Endothelial cell of umbilical vein (primary cell): ENCODE results near the gene LRCH1. TPM values are rescaled to one million over a fixed set of nuclear protein-coding genes. Genes with fewer than 3 reads are reported as not detected.
A peak's percentile ranks its signal among the peaks of the same experiment; 100 is the strongest.

Experiments
- BruUV-seq: library from RNA; stranded (reverse); fragments of 400-500 nt; replicated peaks from 2 replicates; lab custom pipeline; 2021; lab: Mats Ljungman, UMichigan
- CTCF ChIA-PET: fragments of 300-600, 350-600 bp; sonication (Branson Sonifier 250); formaldehyde crosslinking; loops from one replicate; lab custom pipeline; 2021; ENCODE audit warnings: antibody characterized with exemption, inconsistent platforms; lab: Charles Lee
- POLR2A ChIA-PET: fragments of 300-600, 350-600 bp; sonication (Branson Sonifier 250); formaldehyde crosslinking; loops from one replicate; lab custom pipeline; 2021; ENCODE audit warnings: antibody characterized with exemption, inconsistent platforms; lab: Charles Lee
- DNase-seq: peaks from one replicate; pipeline ENCODE4 v3.0.0-alpha.2; 2011; ENCODE audit warnings: low read depth, low spot score
- FAIRE-seq: peaks from 2 replicates; lab custom pipeline; 2011; peaks lifted over from hg19 to GRCh38; lab: Jason Lieb, UNC
- H2AFZ ChIP-seq: 2 replicates; pipeline ENCODE4 v1.6.0; 2012; ENCODE audit warnings: low read depth, low read length, control low read depth, inconsistent platforms
- H3K27ac ChIP-seq: 2 replicates; pipeline ENCODE4 v1.5.1; 2011; ENCODE audit warnings: low read depth, mild to moderate bottlenecking, control low read depth, low read length, moderate library complexity; ENCODE audit not compliant: insufficient read depth
- H3K27me3 ChIP-seq, 2 experiments: 2 replicates each; pipeline versions ENCODE4 v1.6.0 to v1.6.1; 2011; ENCODE audit warnings: low read length in 2 of 2, mixed read lengths in 1 of 2; ENCODE audit not compliant: control insufficient read depth in 2 of 2, insufficient read depth in 2 of 2
- H3K36me3 ChIP-seq, 2 experiments: 2 replicates in 1 of 2; 3 replicates in 1 of 2; pipeline ENCODE4 v1.5.1; 2011; ENCODE audit warnings: low read length in 2 of 2, mild to moderate bottlenecking in 1 of 2, moderate library complexity in 1 of 2; ENCODE audit not compliant: control insufficient read depth in 2 of 2, insufficient read depth in 2 of 2; ENCODE audit errors: extremely low read depth in 1 of 2
- H3K4me1 ChIP-seq: 3 replicates; pipeline ENCODE4 v1.5.1; 2011; ENCODE audit warnings: mild to moderate bottlenecking, low read length; ENCODE audit not compliant: control insufficient read depth, insufficient read depth; ENCODE audit errors: extremely low read depth
- H3K4me2 ChIP-seq: 2 replicates; pipeline ENCODE4 v1.6.1; 2011; ENCODE audit warnings: low read length, control low read depth, mixed read lengths; ENCODE audit not compliant: insufficient read depth
- H3K4me3 ChIP-seq, 3 experiments: fragments of 200-600 bp in 1 of 3; sonication (generic), shearing (Covaris generic) in 1 of 3; replicated peaks in 1 of 3; 2 replicates each; pipeline ENCODE4 v1.5.1; 2011 to 2016; ENCODE audit warnings: control low read depth in 3 of 3, low read length in 3 of 3, mild to moderate bottlenecking in 2 of 3, inconsistent platforms in 1 of 3, low read depth in 1 of 3, moderate library complexity in 1 of 3; ENCODE audit not compliant: insufficient read depth in 1 of 3
- H3K79me2 ChIP-seq: 2 replicates; pipeline ENCODE4 v1.6.0; 2012; ENCODE audit warnings: low read length, inconsistent platforms; ENCODE audit not compliant: control insufficient read depth, insufficient read depth
- H3K9ac ChIP-seq: replicated peaks from 2 replicates; pipeline ENCODE3; 2011; ENCODE audit warnings: low read length, control low read depth; ENCODE audit not compliant: insufficient read depth; ENCODE audit errors: extremely low read depth
- H3K9me1 ChIP-seq: replicated peaks from 3 replicates; pipeline ENCODE4 v1.6.0; 2011; ENCODE audit warnings: mild to moderate bottlenecking, low read length; ENCODE audit not compliant: control insufficient read depth, insufficient read depth; ENCODE audit errors: extremely low read depth
- H3K9me3 ChIP-seq: replicated peaks from 2 replicates; pipeline ENCODE4 v1.5.1; 2012; ENCODE audit warnings: low read length, inconsistent platforms; ENCODE audit not compliant: control insufficient read depth, insufficient read depth
- H4K20me1 ChIP-seq: replicated peaks from 2 replicates; pipeline ENCODE3; 2011; ENCODE audit warnings: mild to moderate bottlenecking, low read length; ENCODE audit not compliant: control insufficient read depth, insufficient read depth; ENCODE audit errors: extremely low read depth
- EZH2 ChIP-seq: IDR thresholded peaks from 2 replicates; pipeline ENCODE4 v1.6.1; 2012; ENCODE audit warnings: borderline replicate concordance, low read depth, mild to moderate bottlenecking, moderate library complexity, low read length, inconsistent platforms; ENCODE audit not compliant: severe bottlenecking
- FOS ChIP-seq: IDR thresholded peaks from 2 replicates; pipeline ENCODE4 v1.6.1; 2011; ENCODE audit warnings: mild to moderate bottlenecking, low read length, moderate library complexity, borderline replicate concordance; ENCODE audit not compliant: insufficient read depth
- MYC ChIP-seq: IDR thresholded peaks from one replicate; pipeline ENCODE4 v1.6.1; 2011; ENCODE audit warnings: mild to moderate bottlenecking, low read depth, low read length
- POLR2A ChIP-seq: IDR thresholded peaks from 2 replicates; pipeline ENCODE4 v1.6.1; 2012; ENCODE audit warnings: low read depth, mild to moderate bottlenecking, control low read depth, low read length
- POLR2AphosphoS5 ChIP-seq: IDR thresholded peaks from 2 replicates; pipeline ENCODE4 v1.6.1; 2012; ENCODE audit warnings: low read depth, mild to moderate bottlenecking, control low read depth, low read length, moderate library complexity; ENCODE audit not compliant: insufficient read depth
- dilution Hi-C: fragments of 300-500 bp; cut with MboI; formaldehyde crosslinking; loops from one replicate; pipeline ENCODE4 v1.15.0; 2019; ENCODE audit warnings: low sequenced_read_pairs; ENCODE audit not compliant: extremely low pct_ligation_motif_present
- intact Hi-C: fragments of 100-400 bp; cut with micrococcal nuclease; formaldehyde crosslinking; loops from one replicate; pipeline ENCODE4 v1.10.0; 2022
- polyA plus RNA-seq, 4 experiments: library from polyadenylated mRNA; depleted of rRNA in 3 of 4; stranded (reverse) in 3 of 4; unstranded in 1 of 4; fragments of >200 nt; gene quantifications; 2 replicates each; pipeline versions ENCODE4 v1.2.1 to v1.2.3, GENCODE V29; 2011 to 2012; ENCODE audit warnings: missing spikeins in 1 of 4
- total RNA-seq: library from RNA; stranded (reverse); gene quantifications from 2 replicates; pipeline ENCODE4 v1.2.3, GENCODE V29; 2021
- TF ChIP-seq, protein P1 (sequence below): IDR thresholded peaks from 2 replicates; pipeline ENCODE4 v1.6.1; 2011; ENCODE audit not compliant: insufficient read depth, insufficient read length

LRCH1 gene
- total and polyA plus RNA-seq, 2 donors (not counting 3 experiments of a cell fraction or from before 2014, with no cell fraction given), result 5.4 to 16.5 TPM

- H2AFZ ChIP-seq, result no peak overlapping the region
- BruUV-seq, result no TSS peak
- no peak overlapping the region for H3K9ac ChIP-seq
- intact Hi-C loops, result no loop called here
- peaks cover 5% of the 10 kb centered on the region for H4K20me1 ChIP-seq
- peaks cover 17% of the 10 kb centered on the region for H3K4me1 ChIP-seq
- TF ChIP-seq FOS (no peak), POLR2A (no peak)
- H3K9me1 ChIP-seq, result no peaks in the 10 kb centered on the region
- H3K79me2 ChIP-seq, result peaks cover 20% of the 10 kb centered on the region
- no peaks in the 10 kb centered on the region for H3K36me3 ChIP-seq
- no peaks in the 10 kb centered on the region for H3K9me3 ChIP-seq
- dilution Hi-C loops, result no loop called here
- H3K4me3 ChIP-seq, result no peak overlapping the region
- H3K27ac ChIP-seq, result no peak overlapping the region
- ChIA-PET CTCF (no interaction called here), POLR2A (no interaction called here)
- peak; percentile 61 for DNase-seq
- peak; percentile 68 for FAIRE-seq
- H3K27me3 ChIP-seq, result no peaks in the 10 kb centered on the region
- H3K4me2 ChIP-seq, result no peak overlapping the region
Observed at GRCh38 chr13:46605076-46605824, 52.3 kb downstream of the LRCH1 start.

- Histone ChIP-seq H3K4me3 (no peak overlapping the region), H3K79me2 (peaks cover 19% of the 10 kb centered on the region), H2AFZ (no peak overlapping the region), H3K27ac (no peak overlapping the region), H4K20me1 (peaks cover 5% of the 10 kb centered on the region), H3K9me3 (no peaks in the 10 kb centered on the region), H3K9me1 (no peaks in the 10 kb centered on the region), H3K36me3 (no peaks in the 10 kb centered on the region), H3K4me1 (peaks cover 10% of the 10 kb centered on the region), H3K27me3 (no peaks in the 10 kb centered on the region), H3K9ac (no peak overlapping the region), H3K4me2 (no peak overlapping the region)
- intact Hi-C loops (no loop called here), dilution Hi-C loops (no loop called here)
- DNase-seq (no peak), FAIRE-seq (no peak)
- TF ChIP-seq MYC (no peak), FOS (no peak), POLR2AphosphoS5 (no peak), EZH2 (no peak), POLR2A (no peak)
- TF ChIP-seq, protein P1, sequence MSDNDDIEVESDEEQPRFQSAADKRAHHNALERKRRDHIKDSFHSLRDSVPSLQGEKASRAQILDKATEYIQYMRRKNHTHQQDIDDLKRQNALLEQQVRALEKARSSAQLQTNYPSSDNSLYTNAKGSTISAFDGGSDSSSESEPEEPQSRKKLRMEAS, result no peak
- POLR2A ChIA-PET, result no interaction called here
- CTCF ChIA-PET, result no interaction called here
- BruUV-seq, result no TSS peak
Observed at GRCh38 chr13:46605825-46606554, 53.0 kb downstream of the LRCH1 start.
